NCI-H1417 (cell line): ENCODE measurements around the gene ZBTB5.
"Not testable (repeated sequence)": the region's sequence is repeated elsewhere in the genome, so short reads cannot be mapped to it uniquely, and the experiment has no call there.

ENCODE experiments used
- DNase-seq, 3 experiments: peaks; one replicate each; lab custom pipeline; 2025; lab: John Stamatoyannopoulos, UW

Gene ZBTB5

DNA sequence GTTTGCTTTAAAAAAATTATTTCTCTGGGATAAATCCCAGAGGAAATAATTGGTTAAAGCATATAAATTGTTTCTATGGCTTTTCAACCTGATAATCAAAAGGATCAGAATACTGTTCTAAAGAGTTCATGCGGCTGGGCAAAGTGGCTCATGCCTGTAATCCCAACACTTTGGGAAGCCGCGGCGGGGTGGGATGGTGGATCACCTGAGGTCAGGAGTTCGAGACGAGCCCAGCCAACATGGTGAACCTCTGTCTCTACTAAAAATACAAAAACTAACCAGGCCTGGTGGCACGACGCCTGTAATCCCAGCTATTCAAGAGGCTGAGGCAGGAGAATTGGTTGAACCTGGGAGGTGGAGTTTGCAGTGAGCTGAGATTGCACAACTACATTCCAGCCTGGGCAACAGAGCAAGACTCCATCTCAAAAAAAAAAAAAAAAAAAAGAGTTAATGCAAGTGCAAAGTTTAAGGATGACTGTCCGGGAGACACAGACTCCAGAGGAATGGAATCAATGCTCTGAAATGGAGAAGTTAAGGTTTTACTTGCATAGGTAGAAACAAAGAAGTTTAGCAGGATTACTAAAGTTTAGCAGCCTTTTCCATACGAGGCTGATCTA is 59.4 kb downstream of the ZBTB5 start:
- DNase-seq = no peak

DNA sequence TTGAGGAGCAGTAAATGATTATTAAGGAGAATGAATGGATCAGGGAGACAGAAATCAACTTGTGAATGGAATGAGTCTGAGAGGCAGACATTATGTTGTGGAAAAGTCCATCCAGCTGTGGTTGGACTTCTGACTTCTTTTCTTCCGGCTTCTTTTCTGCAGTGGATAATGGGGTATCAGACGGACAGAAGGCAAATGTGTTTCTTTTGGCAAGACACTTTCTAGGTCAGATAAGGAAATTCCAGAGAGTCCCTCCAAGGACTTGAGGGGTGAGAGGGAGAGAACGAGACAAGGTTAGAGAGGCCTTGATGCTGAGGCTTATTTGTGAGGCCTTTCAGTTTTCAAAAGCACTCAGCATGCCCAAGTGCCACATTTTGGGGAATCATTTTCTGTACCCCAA is 59.9 kb downstream of the ZBTB5 start:
- no peak for DNase-seq

DNA sequence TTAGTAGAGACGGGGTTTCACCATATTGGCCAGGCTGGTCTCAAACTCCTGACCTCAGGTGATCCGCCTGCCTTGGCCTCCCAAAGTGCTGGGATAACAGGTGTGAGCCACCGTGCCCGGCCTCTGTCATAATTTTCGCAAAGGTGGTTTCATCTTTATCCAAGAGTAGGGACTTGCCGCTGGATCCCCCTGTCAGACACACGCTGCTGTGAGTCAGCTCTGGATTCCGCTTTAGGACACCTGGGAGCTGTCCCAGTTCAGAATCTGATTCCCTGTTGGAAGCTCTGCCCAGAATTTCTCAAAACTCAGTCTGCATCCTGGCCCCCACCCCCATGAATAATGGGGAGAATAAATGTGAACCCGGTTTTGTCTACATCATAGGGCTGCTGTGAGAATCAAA is 60.7 kb downstream of the ZBTB5 start:
- no peak for DNase-seq

- DNase-seq = no peak
Measured at GRCh38 chr9:37399336-37399735, 65.9 kb downstream of the ZBTB5 start.

- no peak for DNase-seq
Measured at GRCh38 chr9:37398464-37399025, 66.7 kb downstream of the ZBTB5 start.

- not testable (repeated sequence) for DNase-seq
Measured at GRCh38 chr9:37397948-37398347, 67.3 kb downstream of the ZBTB5 start.

DNA sequence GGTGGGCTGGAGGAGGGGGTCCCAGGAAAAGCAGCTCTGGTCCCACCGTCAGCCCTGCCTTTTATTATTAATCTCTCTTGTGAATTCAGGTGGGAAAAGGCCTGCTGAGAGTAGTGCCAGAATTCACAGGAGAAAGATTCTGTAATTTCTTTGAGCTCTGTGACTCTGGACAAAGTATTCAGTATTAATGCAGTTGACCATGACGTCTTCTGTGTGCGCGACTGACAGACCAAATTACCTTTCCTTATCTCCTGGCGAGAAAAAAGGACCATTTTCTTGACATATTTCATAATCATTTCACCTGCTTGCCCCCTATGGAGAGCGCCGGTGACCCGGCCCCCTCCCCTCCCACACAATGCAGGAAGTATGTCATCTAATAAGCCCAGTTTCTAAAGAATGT is 69.6 kb downstream of the ZBTB5 start:
- DNase-seq = no peak

GRCh38 chr9:37395229-37395628 is 70.0 kb downstream of the ZBTB5 start:
- no peak for DNase-seq

DNA sequence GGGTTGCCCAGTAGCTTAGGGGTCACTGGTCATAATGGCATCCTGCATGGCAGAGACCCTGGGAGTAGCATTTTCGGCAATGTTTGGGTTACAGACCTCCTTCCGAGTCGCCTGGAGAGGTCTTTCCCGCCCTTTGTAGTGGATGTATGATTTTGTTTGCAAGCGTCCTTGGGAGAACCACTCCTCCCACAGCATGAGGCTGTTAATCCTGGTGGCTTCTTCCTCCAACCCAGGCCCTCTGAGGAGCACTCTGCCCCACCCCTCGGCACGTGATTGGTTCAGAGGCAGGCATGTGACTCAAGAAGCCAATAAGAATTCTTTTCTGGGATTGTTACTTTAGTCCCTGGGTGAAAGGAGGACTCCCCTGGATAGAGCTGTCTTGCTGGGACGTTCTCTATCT is 73.0 kb downstream of the ZBTB5 start:
- no peak for DNase-seq

DNA sequence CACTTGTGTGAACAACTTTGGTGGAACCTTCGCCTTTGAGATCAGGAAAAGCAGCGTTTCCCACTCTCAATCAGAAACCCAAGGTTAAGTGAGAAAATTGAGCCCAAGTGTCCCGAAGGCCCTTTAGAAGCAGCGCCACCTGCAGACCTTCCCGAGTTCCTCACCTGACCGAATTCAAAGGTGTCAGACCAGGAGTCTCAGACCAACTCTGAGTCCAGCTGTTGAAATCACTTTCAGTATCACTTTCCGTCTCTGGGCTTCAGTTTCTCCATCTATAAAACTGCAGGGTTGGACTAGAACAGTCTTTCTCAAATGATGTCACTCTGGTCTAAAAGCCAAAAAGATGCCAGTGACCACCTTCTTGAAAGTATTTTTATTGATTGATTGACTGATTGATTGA is 74.5 kb downstream of the ZBTB5 start:
- peak in 1 of 3 experiments; percentile 6 for DNase-seq
